ENCODE measurements around the gene ZNF630.

The ZNF630 gene

GRCh38 chrX:48076343-48076742 lies 4.9 kb upstream of the ZNF630 start:
- Histone ChIP-seq H3K4me3 (no peak overlapping the region), H3K36me3 (ENCODE audit: insufficient read depth, low read length) (no peaks in the 10 kb centered on the region), H3K9ac (ENCODE audit: insufficient read length) (no peak overlapping the region), H3K9me3 (ENCODE audit: low read depth, low read length) (no peaks in the 10 kb centered on the region), H3K27ac (no peak overlapping the region)
- DNase-seq (ENCODE audit: low read depth, low spot score) = no peak
- TF ChIP-seq FOXP2 (optimal IDR thresholded peaks at IDR 0.05; ENCODE audit: control extremely low read depth, extremely low read length, insufficient read depth) = no peak
- no peak for TF ChIP-seq POLR2AphosphoS5 (IDR thresholded peaks at IDR 0.05; ENCODE audit: borderline replicate concordance, low read depth, low read length)
- TF ChIP-seq EZH2 (IDR thresholded peaks at IDR 0.05) = no peak

DNA sequence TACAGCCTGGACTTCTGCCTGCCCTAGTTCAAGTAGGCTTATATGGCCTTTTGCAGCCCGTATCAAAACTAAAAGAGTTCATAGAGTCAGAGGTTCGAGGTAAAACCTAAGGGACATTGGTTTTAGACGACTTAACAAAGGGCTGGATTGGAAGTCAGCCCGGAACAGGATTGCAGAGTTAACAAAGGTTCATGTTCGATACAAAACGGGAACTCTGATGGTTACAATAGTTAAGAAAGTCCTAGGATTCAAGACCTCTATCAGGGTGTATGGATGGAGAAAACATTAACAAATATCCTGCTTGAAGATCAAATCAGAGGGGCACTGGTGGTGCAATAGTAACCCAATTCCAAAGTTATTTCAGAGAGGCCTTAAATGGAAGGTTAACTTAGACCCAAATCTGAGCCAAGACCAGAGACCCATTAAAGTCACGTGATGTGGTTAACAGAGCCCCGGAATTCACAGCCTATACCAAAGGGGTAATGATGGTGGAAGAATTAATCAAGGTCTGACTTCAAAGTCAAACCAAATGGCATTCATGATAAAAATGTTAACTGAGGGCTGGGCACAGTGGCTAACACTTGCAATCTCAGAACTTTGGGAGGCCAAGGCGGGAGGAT lies 656 bp upstream of the ZNF630 start:
- Histone ChIP-seq H3K9ac (ENCODE audit: insufficient read length) (no peak overlapping the region), H3K9me3 (ENCODE audit: low read depth, low read length) (no peaks in the 10 kb centered on the region), H3K4me3 (no peak overlapping the region), H3K27ac (no peak overlapping the region), H3K36me3 (ENCODE audit: insufficient read depth, low read length) (no peaks in the 10 kb centered on the region)
- DNase-seq (ENCODE audit: low read depth, low spot score) = no peak
- TF ChIP-seq POLR2AphosphoS5 (IDR thresholded peaks at IDR 0.05; ENCODE audit: borderline replicate concordance, low read depth, low read length) = no peak
- TF ChIP-seq FOXP2 (optimal IDR thresholded peaks at IDR 0.05; ENCODE audit: control extremely low read depth, extremely low read length, insufficient read depth) = no peak
- no peak for TF ChIP-seq EZH2 (IDR thresholded peaks at IDR 0.05)

DNA sequence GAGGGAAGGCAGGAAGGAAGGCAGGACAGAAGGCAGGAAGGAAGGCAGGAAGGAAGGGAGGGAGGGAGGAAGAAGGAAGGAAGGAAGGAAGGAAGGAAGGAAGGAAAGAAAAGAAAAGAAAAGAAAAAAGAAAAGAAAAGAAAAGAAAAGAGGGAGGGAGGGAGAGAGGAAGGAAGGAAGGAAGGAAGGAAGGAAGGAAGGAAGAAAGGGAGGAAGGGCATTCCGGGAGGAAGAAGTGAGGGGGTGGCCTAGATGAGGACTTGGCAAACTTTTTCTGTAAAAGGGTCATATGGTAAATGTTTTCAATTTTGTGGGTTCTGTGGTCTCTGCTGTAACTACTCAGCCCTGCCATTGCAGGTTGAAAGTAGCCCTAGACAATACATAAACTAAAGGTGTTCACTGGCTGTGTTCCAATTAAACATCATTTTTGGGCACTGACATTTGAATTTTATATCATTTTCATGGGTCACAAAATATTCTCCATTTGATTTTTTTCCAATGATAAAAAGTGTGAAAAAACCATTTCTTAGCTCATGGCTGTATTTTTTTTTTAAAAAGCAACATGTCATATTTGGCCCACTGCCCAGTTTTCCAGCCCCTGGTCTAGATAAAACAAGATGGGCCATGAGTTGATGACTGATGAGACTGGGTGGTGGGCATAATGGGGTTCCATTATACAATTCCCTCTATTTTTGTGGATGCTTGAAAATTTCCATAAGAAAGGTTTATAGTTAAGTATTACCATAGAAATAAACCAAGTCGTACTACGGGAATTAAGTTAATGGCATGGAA lies 3.1 kb downstream of the ZNF630 start:
- TF ChIP-seq EZH2 (IDR thresholded peaks at IDR 0.05) = no peak
- peak; percentile 43; the same call in 1 of the 2 replicates for TF ChIP-seq POLR2AphosphoS5 (IDR thresholded peaks at IDR 0.05; ENCODE audit: borderline replicate concordance, low read depth, low read length)
- no peak overlapping the region for H3K4me3 ChIP-seq
- H3K9me3 ChIP-seq (ENCODE audit: low read depth, low read length) = no peaks in the 10 kb centered on the region; the same call in 1 of the 2 replicates
- 0 out of 2 replicates have a peak, but pooled peaks cover 3% of the 10 kb centered on the region for H3K36me3 ChIP-seq (ENCODE audit: insufficient read depth, low read length)
- peak overlapping the region; percentile 35 for H3K9ac ChIP-seq (ENCODE audit: insufficient read length)
- H3K27ac ChIP-seq = peak overlapping the region; percentile 100
- DNase-seq (ENCODE audit: low read depth, low spot score) = peak; percentile 83

DNA sequence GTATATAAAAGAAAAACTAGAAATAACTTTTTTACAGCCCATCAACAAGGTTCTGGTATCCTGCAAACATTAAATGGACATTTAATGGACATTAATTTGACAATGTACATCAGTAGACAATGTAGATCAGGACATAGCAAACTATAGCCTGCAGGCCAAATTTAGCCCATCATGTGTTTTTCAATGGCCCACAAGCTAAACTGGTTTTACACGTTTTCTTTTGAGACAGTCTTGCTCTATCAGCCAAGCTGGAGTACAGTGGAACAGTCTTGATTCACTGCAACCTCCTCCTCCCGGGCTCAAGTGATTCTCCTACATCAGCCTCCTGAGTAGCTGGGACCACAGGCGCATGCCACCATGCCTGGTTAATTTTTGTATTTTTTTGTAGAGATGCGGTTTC lies 7.2 kb downstream of the ZNF630 start:
- no peak for TF ChIP-seq FOXP2 (optimal IDR thresholded peaks at IDR 0.05; ENCODE audit: control extremely low read depth, extremely low read length, insufficient read depth)
- TF ChIP-seq POLR2AphosphoS5 (IDR thresholded peaks at IDR 0.05; ENCODE audit: borderline replicate concordance, low read depth, low read length) = no peak
- no peak for TF ChIP-seq EZH2 (IDR thresholded peaks at IDR 0.05)
- H3K4me3 ChIP-seq = no peak overlapping the region
- H3K27ac ChIP-seq = no peak overlapping the region
- DNase-seq (ENCODE audit: low read depth, low spot score) = no peak
- H3K36me3 ChIP-seq (ENCODE audit: insufficient read depth, low read length) = peaks cover 29% of the 10 kb centered on the region; the same call in 1 of the 2 replicates
- no peak overlapping the region for H3K9ac ChIP-seq (ENCODE audit: insufficient read length)
- H3K9me3 ChIP-seq (ENCODE audit: low read depth, low read length) = no peaks in the 10 kb centered on the region; the same call in 1 of the 2 replicates

DNA sequence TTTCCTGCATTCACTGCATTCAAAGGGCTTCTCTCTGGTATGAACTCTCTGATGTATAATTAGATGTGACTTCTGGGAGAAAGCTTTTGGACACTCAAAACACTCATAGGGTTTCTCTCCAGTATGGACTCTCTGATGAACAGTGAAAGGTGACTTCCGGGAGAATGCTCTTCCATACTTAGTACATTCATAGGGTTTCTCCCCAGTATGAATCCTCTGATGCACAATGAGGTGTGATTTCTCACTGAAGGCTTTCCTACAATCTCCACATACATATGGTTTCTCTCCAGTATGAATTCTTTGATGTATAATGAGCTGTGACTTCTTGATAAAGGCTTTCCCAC lies 12.2 kb downstream of the ZNF630 start:
- no peak for DNase-seq (ENCODE audit: low read depth, low spot score)
- H3K27ac ChIP-seq = no peak overlapping the region
- H3K9me3 ChIP-seq (ENCODE audit: low read depth, low read length) = no peaks in the 10 kb centered on the region
- H3K9ac ChIP-seq (ENCODE audit: insufficient read length) = no peak overlapping the region
- TF ChIP-seq EZH2 (IDR thresholded peaks at IDR 0.05) = no peak
- TF ChIP-seq FOXP2 (optimal IDR thresholded peaks at IDR 0.05; ENCODE audit: control extremely low read depth, extremely low read length, insufficient read depth) = no peak
- no peak for TF ChIP-seq POLR2AphosphoS5 (IDR thresholded peaks at IDR 0.05; ENCODE audit: borderline replicate concordance, low read depth, low read length)
- no peak overlapping the region for H3K4me3 ChIP-seq
- H3K36me3 ChIP-seq (ENCODE audit: insufficient read depth, low read length) = peaks cover 36% of the 10 kb centered on the region; the same call in 1 of the 2 replicates

- DNase-seq (ENCODE audit: low read depth, low spot score) = no peak
- no peak overlapping the region for H3K9ac ChIP-seq (ENCODE audit: insufficient read length)
Measured at GRCh38 chrX:48058621-48059295, 12.7 kb downstream of the ZNF630 start.

DNA sequence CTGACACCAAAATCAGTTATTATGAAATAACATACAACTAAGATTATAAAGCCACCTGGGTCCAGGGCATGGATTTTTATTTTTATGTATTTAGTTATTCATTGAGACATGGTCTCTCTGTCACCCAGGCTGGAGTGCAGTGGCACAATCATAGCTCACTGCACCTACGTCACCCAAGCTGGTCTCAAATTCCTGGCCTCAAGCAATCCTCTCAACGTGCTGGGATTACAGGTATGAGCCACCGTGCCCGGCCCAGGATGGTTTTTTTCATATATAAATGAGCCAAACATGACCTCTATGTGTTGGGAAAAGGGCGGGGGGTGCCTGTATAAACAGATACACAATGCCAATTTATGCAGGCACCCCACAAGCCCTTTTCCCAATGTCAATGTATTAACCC lies 24.6 kb downstream of the ZNF630 start:
- DNase-seq (ENCODE audit: low read depth, low spot score) = no peak
- Histone ChIP-seq H3K36me3 (ENCODE audit: insufficient read depth, low read length) (peaks cover 3% of the 10 kb centered on the region; the same call in 1 of the 2 replicates), H3K4me3 (no peak overlapping the region), H3K27ac (peak overlapping the region; percentile 97), H3K9ac (ENCODE audit: insufficient read length) (no peak overlapping the region), H3K9me3 (ENCODE audit: low read depth, low read length) (peaks cover 4% of the 10 kb centered on the region; the same call in 1 of the 2 replicates)
- TF ChIP-seq FOXP2 (optimal IDR thresholded peaks at IDR 0.05; ENCODE audit: control extremely low read depth, extremely low read length, insufficient read depth) = no peak
- TF ChIP-seq POLR2AphosphoS5 (IDR thresholded peaks at IDR 0.05; ENCODE audit: borderline replicate concordance, low read depth, low read length) = no peak
- TF ChIP-seq EZH2 (IDR thresholded peaks at IDR 0.05) = no peak

More at GRCh38 chrX:48058621-48059295, 12.7 kb downstream of the ZNF630 start:
- H3K4me3 ChIP-seq = no peak overlapping the region
- TF ChIP-seq FOXP2 (optimal IDR thresholded peaks at IDR 0.05; ENCODE audit: control extremely low read depth, extremely low read length, insufficient read depth) (no peak), EZH2 (IDR thresholded peaks at IDR 0.05) (no peak), POLR2AphosphoS5 (IDR thresholded peaks at IDR 0.05; ENCODE audit: borderline replicate concordance, low read depth, low read length) (no peak)
- H3K27ac ChIP-seq = no peak overlapping the region
- H3K36me3 ChIP-seq (ENCODE audit: insufficient read depth, low read length) = peaks cover 36% of the 10 kb centered on the region; the same call in 1 of the 2 replicates
- H3K9me3 ChIP-seq (ENCODE audit: low read depth, low read length) = no peaks in the 10 kb centered on the region
